Measurements from ENCODE around the gene TNFAIP1.

The TNFAIP1 gene

DNA sequence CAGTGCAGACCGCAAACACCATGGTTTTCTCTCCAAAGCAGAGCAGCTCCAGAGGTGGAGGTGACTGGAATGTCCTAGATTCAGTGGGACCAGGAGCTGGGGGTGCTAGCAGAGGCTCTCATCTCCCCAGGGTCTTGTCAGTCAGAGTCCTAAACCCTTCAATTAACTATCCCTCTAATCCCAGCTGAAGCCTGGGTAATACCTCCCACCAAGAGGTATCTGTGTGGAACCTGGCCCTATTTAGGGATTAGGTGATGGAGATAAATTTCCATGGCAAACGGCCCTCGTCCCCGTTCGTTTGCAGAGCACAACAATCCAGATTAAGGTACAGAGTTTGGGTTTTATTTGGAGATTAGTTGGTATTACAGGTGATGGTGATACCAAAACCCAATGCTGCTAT lies 27.6 kb downstream of the TNFAIP1 start:
- no peak overlapping the region for H3K4me3 ChIP-seq (ENCODE audit: low read length in 2 of 2)
- no peaks in the 10 kb centered on the region for H3K9me3 ChIP-seq (replicated peaks in 1 of 2; ENCODE audit: control insufficient read depth in 2 of 2, insufficient read depth in 1 of 2, low read depth in 1 of 2, low read length in 2 of 2)
- no peak overlapping the region for H2AFZ ChIP-seq (ENCODE audit: low read length)
- no peak overlapping the region for H2BK120ac ChIP-seq (ENCODE audit: low read depth, low read length)
- H2AK5ac ChIP-seq (ENCODE audit: low read depth, low read length): no peak overlapping the region
- H2BK5ac ChIP-seq (ENCODE audit: low read length): no peak overlapping the region
- no peak overlapping the region for H4K91ac ChIP-seq (ENCODE audit: low read depth, low read length, poor library complexity)
- no peak overlapping the region for H2BK12ac ChIP-seq (ENCODE audit: low read length)
- WGBS, 2 donors (ENCODE audit: extremely low coverage in 2 of 2, insufficient read length in 2 of 2, insufficient replicate concordance in 1 of 2): no CpG with 5 or more reads among the region's 5 CpGs
- H3K36me3 ChIP-seq (replicated peaks in 1 of 2; ENCODE audit: control insufficient read depth in 2 of 2, insufficient read depth in 2 of 2, low read length in 2 of 2): peaks cover 19 to 57% of the 10 kb centered on the region in 2 donors
- H3K4me1 ChIP-seq (ENCODE audit: control insufficient read depth in 2 of 2, insufficient read depth in 1 of 2, low read depth in 1 of 2, low read length in 2 of 2): peaks cover 2 to 4% of the 10 kb centered on the region in 2 donors
- DNase-seq (ENCODE audit: low spot score): no peak
- no peak overlapping the region for H3K18ac ChIP-seq (ENCODE audit: low read length)
- H3K27me3 ChIP-seq (ENCODE audit: control insufficient read depth in 3 of 3, insufficient read depth in 3 of 3, low read depth in 1 of 3, low read length in 3 of 3): no peaks in the 10 kb centered on the region
- H3K23ac ChIP-seq (ENCODE audit: low read depth, low read length, poor library complexity): no peak overlapping the region
- H3K79me1 ChIP-seq (ENCODE audit: low read depth, low read length): no peaks in the 10 kb centered on the region
- H3K27ac ChIP-seq (replicated peaks; ENCODE audit: low read length): no peak overlapping the region
- H3K14ac ChIP-seq (ENCODE audit: low read length): no peak overlapping the region
- no peak overlapping the region for H3K9ac ChIP-seq (ENCODE audit: low read depth, low read length, poor library complexity)
- no peak overlapping the region for H4K8ac ChIP-seq (ENCODE audit: low read depth, low read length)
- no peak overlapping the region for H3K4me2 ChIP-seq (ENCODE audit: insufficient read depth, low read length, poor library complexity, severe bottlenecking)
- no peak overlapping the region for H2BK15ac ChIP-seq (ENCODE audit: low read length)
- no peak overlapping the region for H3K4ac ChIP-seq (ENCODE audit: low read length)

DNA sequence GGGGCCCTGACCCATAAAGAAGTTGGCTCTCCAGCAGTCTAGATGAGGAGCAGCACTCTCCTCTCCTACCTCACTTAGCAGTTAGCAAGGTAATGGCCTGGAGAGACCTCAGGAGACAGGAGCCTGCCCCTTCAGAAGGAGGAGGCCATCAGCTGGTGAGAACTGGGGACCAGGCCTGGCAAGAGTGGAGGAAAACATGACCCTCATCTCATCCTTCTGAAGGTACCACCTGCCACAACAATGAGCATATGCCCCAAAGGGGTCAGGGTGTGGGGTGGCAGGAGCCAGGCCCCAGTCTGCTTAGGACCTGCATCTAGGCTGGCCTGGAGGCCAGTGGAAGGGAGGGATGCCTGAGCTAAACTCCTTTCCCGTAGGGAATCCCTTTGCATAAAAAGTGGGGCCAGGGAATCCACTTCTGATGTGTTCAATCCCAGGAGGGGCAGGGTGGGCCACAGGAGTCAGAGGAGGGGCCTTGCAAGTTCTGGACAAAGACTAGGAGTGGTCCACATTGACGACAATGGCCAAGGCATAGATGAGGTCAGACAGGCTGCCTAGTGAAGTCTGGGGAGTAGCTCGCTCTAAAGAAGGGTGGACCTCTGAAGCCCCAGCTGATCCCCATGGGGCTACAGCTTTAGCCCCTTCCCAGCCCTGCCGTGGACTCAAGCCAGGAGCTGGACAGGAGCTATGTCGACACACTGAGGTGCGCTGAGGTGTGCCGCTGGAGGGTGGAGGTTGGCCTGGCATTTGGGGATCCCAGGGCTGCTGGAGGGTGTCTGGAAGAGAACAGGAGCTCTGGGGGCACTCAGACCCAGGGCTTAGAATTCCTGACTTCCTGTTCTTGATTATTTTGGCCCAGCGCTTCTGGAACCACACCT lies 28.5 kb downstream of the TNFAIP1 start:
- Histone ChIP-seq H2BK12ac (ENCODE audit: low read length) (no peak overlapping the region), H2AFZ (ENCODE audit: low read length) (no peak overlapping the region), H3K23ac (ENCODE audit: low read depth, low read length, poor library complexity) (no peak overlapping the region), H2BK15ac (ENCODE audit: low read length) (no peak overlapping the region), H3K9ac (ENCODE audit: low read depth, low read length, poor library complexity) (no peak overlapping the region), H3K36me3 (replicated peaks in 1 of 2; ENCODE audit: control insufficient read depth in 2 of 2, insufficient read depth in 2 of 2, low read length in 2 of 2) (peaks cover 19 to 56% of the 10 kb centered on the region in 2 donors), H3K4me3 (ENCODE audit: low read length in 2 of 2) (no peak overlapping the region), H3K4me2 (ENCODE audit: insufficient read depth, low read length, poor library complexity, severe bottlenecking) (no peak overlapping the region), H3K18ac (ENCODE audit: low read length) (no peak overlapping the region), H3K27me3 (ENCODE audit: control insufficient read depth in 3 of 3, insufficient read depth in 3 of 3, low read depth in 1 of 3, low read length in 3 of 3) (no peaks in the 10 kb centered on the region), H2BK120ac (ENCODE audit: low read depth, low read length) (no peak overlapping the region), H2AK5ac (ENCODE audit: low read depth, low read length) (no peak overlapping the region), H3K14ac (ENCODE audit: low read length) (no peak overlapping the region), H4K91ac (ENCODE audit: low read depth, low read length, poor library complexity) (no peak overlapping the region), H3K4me1 (ENCODE audit: control insufficient read depth in 2 of 2, insufficient read depth in 1 of 2, low read depth in 1 of 2, low read length in 2 of 2) (no peaks in the 10 kb centered on the region), H4K8ac (ENCODE audit: low read depth, low read length) (no peak overlapping the region), H3K4ac (ENCODE audit: low read length) (no peak overlapping the region), H3K79me1 (ENCODE audit: low read depth, low read length) (no peaks in the 10 kb centered on the region), H3K9me3 (replicated peaks in 1 of 2; ENCODE audit: control insufficient read depth in 2 of 2, insufficient read depth in 1 of 2, low read depth in 1 of 2, low read length in 2 of 2) (no peaks in the 10 kb centered on the region), H3K27ac (replicated peaks; ENCODE audit: low read length) (no peak overlapping the region), H2BK5ac (ENCODE audit: low read length) (no peak overlapping the region)
- DNase-seq (ENCODE audit: low spot score): no peak
- WGBS, 2 donors (ENCODE audit: extremely low coverage in 2 of 2, insufficient read length in 2 of 2, insufficient replicate concordance in 1 of 2): no CpG with 5 or more reads among the region's 8 CpGs

DNA sequence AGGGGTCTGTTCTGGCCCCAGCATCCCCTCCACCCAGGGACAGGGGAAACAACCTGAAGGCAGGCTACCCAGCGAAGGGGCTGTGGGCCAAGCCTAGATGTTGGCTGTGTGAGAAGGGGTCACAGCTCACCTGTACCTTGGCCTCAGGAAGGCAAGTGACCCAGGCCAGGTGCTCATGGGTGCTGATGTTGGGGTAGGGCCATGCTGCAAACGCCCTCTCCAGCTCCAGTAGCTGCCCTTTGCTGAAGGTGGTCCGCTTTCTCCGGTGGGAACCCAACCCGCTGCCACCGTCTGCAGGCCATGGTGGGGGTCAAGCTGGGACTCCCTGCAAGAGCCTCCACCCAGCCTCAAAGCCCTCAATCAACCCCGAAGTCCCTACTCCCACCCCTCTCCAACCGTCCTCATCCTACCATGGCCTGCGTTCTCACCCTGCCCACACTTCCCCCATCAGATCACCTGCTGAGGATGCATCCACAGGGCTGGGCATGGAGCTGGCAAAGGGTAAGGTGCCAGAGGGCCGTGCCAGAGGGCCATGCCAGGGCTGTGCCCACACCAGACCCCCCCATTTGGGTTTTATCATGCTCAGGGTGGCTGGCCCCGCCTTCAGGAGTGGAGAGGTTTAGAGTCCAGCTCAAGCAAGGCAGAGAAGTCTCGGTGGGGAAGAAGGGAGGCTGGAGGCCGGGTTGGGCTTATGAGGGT lies 29.3 kb downstream of the TNFAIP1 start, which contains the start of gene SEBOX:
Gene SEBOX (minus strand): TSS at position 535 of the 699 bp plus-strand sequence. CDS start 48 bp downstream, at position 487.
- Histone ChIP-seq H3K4me2 (ENCODE audit: insufficient read depth, low read length, poor library complexity, severe bottlenecking) (no peak within 1 kb of the TSS), H3K18ac (ENCODE audit: low read length) (no peak within 1 kb of the TSS), H2BK5ac (ENCODE audit: low read length) (no peak within 1 kb of the TSS), H3K4ac (ENCODE audit: low read length) (no peak within 1 kb of the TSS), H3K23ac (ENCODE audit: low read depth, low read length, poor library complexity) (no peak within 1 kb of the TSS), H2AK5ac (ENCODE audit: low read depth, low read length) (no peak within 1 kb of the TSS), H2AFZ (ENCODE audit: low read length) (no peak within 1 kb of the TSS), H3K4me3 (ENCODE audit: low read length in 2 of 2) (no peak within 1 kb of the TSS), H3K14ac (ENCODE audit: low read length) (no peak within 1 kb of the TSS), H3K79me1 (ENCODE audit: low read depth, low read length) (no peaks in the 10 kb centered on the region), H3K9ac (ENCODE audit: low read depth, low read length, poor library complexity) (no peak within 1 kb of the TSS), H3K36me3 (replicated peaks in 1 of 2; ENCODE audit: control insufficient read depth in 2 of 2, insufficient read depth in 2 of 2, low read length in 2 of 2) (peaks cover 15 to 48% of the 10 kb centered on the region in 2 donors), H2BK15ac (ENCODE audit: low read length) (no peak within 1 kb of the TSS), H2BK120ac (ENCODE audit: low read depth, low read length) (no peak within 1 kb of the TSS), H2BK12ac (ENCODE audit: low read length) (no peak within 1 kb of the TSS), H3K27me3 (ENCODE audit: control insufficient read depth in 3 of 3, insufficient read depth in 3 of 3, low read depth in 1 of 3, low read length in 3 of 3) (no peaks in the 10 kb centered on the region), H4K91ac (ENCODE audit: low read depth, low read length, poor library complexity) (no peak within 1 kb of the TSS), H4K8ac (ENCODE audit: low read depth, low read length) (no peak within 1 kb of the TSS), H3K27ac (replicated peaks; ENCODE audit: low read length) (no peak within 1 kb of the TSS), H3K9me3 (replicated peaks in 1 of 2; ENCODE audit: control insufficient read depth in 2 of 2, insufficient read depth in 1 of 2, low read depth in 1 of 2, low read length in 2 of 2) (no peaks in the 10 kb centered on the region), H3K4me1 (ENCODE audit: control insufficient read depth in 2 of 2, insufficient read depth in 1 of 2, low read depth in 1 of 2, low read length in 2 of 2) (peaks cover 2 to 3% of the 10 kb centered on the region in 2 donors)
- DNase-seq (ENCODE audit: low spot score): no peak
- no CpG with 5 or more reads among the region's 13 CpGs for WGBS, 2 donors (ENCODE audit: extremely low coverage in 2 of 2, insufficient read length in 2 of 2, insufficient replicate concordance in 1 of 2)

DNA sequence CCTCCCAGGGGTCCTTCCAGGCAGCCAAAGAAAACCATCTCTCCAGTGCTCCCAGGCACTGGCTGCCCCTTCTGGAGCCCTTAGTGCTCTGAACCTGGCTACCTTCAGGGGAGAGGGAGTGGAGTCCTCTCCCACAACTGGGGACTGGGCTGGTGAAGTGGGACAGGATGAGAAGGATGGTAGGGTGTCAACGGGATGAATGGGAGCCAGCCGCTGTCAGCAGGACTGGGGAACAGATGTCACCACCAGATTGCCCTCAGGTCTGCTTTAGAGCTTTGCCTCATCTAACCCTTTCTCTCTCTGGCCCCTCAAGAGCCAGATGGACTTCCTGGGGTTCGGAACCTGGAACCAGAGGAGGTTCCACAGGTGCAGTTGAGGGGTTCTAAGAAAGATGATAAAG lies 29.9 kb downstream of the TNFAIP1 start:
- Histone ChIP-seq H3K4me1 (ENCODE audit: control insufficient read depth in 2 of 2, insufficient read depth in 1 of 2, low read depth in 1 of 2, low read length in 2 of 2) (peaks cover 9 to 10% of the 10 kb centered on the region in 2 donors), H3K36me3 (replicated peaks in 1 of 2; ENCODE audit: control insufficient read depth in 2 of 2, insufficient read depth in 2 of 2, low read length in 2 of 2) (peaks cover 11 to 42% of the 10 kb centered on the region in 2 donors), H4K91ac (ENCODE audit: low read depth, low read length, poor library complexity) (no peak overlapping the region), H2AK5ac (ENCODE audit: low read depth, low read length) (no peak overlapping the region), H3K4ac (ENCODE audit: low read length) (no peak overlapping the region), H2BK15ac (ENCODE audit: low read length) (no peak overlapping the region), H2BK12ac (ENCODE audit: low read length) (no peak overlapping the region), H3K79me1 (ENCODE audit: low read depth, low read length) (no peaks in the 10 kb centered on the region), H3K9me3 (replicated peaks in 1 of 2; ENCODE audit: control insufficient read depth in 2 of 2, insufficient read depth in 1 of 2, low read depth in 1 of 2, low read length in 2 of 2) (no peaks in the 10 kb centered on the region), H4K8ac (ENCODE audit: low read depth, low read length) (no peak overlapping the region), H2AFZ (ENCODE audit: low read length) (no peak overlapping the region), H3K9ac (ENCODE audit: low read depth, low read length, poor library complexity) (no peak overlapping the region), H3K27ac (replicated peaks; ENCODE audit: low read length) (no peak overlapping the region), H3K27me3 (ENCODE audit: control insufficient read depth in 3 of 3, insufficient read depth in 3 of 3, low read depth in 1 of 3, low read length in 3 of 3) (no peaks in the 10 kb centered on the region), H3K18ac (ENCODE audit: low read length) (no peak overlapping the region), H2BK120ac (ENCODE audit: low read depth, low read length) (no peak overlapping the region), H3K14ac (ENCODE audit: low read length) (no peak overlapping the region), H3K23ac (ENCODE audit: low read depth, low read length, poor library complexity) (no peak overlapping the region), H3K4me3 (ENCODE audit: low read length in 2 of 2) (no peak overlapping the region), H3K4me2 (ENCODE audit: insufficient read depth, low read length, poor library complexity, severe bottlenecking) (no peak overlapping the region), H2BK5ac (ENCODE audit: low read length) (no peak overlapping the region)
- no CpG with 5 or more reads among the region's 3 CpGs for WGBS, 2 donors (ENCODE audit: extremely low coverage in 2 of 2, insufficient read length in 2 of 2, insufficient replicate concordance in 1 of 2)
- DNase-seq (ENCODE audit: low spot score): no peak
